ENCODE data around the gene PARVA. TPM values are rescaled to one million over a fixed set of nuclear protein-coding genes. Genes with fewer than 3 reads are reported as not detected.

PARVA gene
- total RNA-seq, 1 experiment from 2014 or later, result 29.1 TPM

DNA sequence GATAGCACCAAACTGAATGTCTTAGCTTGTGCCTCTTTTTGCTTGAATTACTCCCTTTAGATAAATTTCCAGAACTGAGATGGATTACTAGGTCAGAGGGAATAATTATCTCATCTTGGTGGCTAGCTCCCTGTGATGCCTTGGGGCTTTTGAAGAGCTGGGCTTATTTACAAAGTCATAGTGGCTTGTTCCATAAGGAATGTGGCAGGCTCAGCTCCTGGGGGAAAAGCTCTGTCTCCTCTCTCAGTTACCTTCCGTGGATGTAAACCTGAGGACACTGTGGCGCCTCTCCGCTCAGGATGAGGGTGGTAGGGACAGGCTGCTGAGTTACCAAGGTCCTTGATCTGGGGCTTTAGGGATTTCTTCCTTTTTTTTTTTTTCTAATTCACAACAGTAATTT, 121.7 kb downstream of the PARVA start:
- Histone ChIP-seq H3K36me3 (ENCODE audit: control insufficient read depth, insufficient read depth, low read length) (no peaks in the 10 kb centered on the region), H3K27ac (ENCODE audit: low read length) (no peak overlapping the region), H3K4me1 (ENCODE audit: control insufficient read depth, insufficient read depth, low read length) (no peaks in the 10 kb centered on the region), H3K9me3 (ENCODE audit: control insufficient read depth, insufficient read depth, low read depth, low read length) (no peaks in the 10 kb centered on the region), H3K4me3 (ENCODE audit: low read depth in 2 of 2, low read length in 2 of 2) (no peak overlapping the region), H3K27me3 (ENCODE audit: control insufficient read depth, insufficient read depth, low read length) (no peaks in the 10 kb centered on the region)
- intact Hi-C loops (cut with micrococcal nuclease; ENCODE audit: unreplicated experiment) (no loop called here), in situ Hi-C loops (cut with HindIII; ENCODE audit: low pct_unique_long_range_greater_than_20kb, low sequenced_read_pairs) (no loop called here)
- no peak for ATAC-seq
- ChIA-PET CTCF (no interaction called here), POLR2A (no interaction called here)
- DNase-seq (ENCODE audit: low read depth, low spot score), result no peak
- TF ChIP-seq, protein P1, sequence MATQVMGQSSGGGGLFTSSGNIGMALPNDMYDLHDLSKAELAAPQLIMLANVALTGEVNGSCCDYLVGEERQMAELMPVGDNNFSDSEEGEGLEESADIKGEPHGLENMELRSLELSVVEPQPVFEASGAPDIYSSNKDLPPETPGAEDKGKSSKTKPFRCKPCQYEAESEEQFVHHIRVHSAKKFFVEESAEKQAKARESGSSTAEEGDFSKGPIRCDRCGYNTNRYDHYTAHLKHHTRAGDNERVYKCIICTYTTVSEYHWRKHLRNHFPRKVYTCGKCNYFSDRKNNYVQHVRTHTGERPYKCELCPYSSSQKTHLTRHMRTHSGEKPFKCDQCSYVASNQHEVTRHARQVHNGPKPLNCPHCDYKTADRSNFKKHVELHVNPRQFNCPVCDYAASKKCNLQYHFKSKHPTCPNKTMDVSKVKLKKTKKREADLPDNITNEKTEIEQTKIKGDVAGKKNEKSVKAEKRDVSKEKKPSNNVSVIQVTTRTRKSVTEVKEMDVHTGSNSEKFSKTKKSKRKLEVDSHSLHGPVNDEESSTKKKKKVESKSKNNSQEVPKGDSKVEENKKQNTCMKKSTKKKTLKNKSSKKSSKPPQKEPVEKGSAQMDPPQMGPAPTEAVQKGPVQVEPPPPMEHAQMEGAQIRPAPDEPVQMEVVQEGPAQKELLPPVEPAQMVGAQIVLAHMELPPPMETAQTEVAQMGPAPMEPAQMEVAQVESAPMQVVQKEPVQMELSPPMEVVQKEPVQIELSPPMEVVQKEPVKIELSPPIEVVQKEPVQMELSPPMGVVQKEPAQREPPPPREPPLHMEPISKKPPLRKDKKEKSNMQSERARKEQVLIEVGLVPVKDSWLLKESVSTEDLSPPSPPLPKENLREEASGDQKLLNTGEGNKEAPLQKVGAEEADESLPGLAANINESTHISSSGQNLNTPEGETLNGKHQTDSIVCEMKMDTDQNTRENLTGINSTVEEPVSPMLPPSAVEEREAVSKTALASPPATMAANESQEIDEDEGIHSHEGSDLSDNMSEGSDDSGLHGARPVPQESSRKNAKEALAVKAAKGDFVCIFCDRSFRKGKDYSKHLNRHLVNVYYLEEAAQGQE (IDR thresholded peaks at IDR 0.05; ENCODE audit: insufficient read depth in 1 of 2, low read depth in 2 of 2, low read length in 1 of 2), result no peak
- TF ChIP-seq POLR2AphosphoS5 (IDR thresholded peaks at IDR 0.05; ENCODE audit: low read depth, low read length), result no peak
- no peak for TF ChIP-seq TCF7L2 (IDR thresholded peaks at IDR 0.05; ENCODE audit: low read depth, low read length)
- no peak for TF ChIP-seq SIN3A (IDR thresholded peaks at IDR 0.05; ENCODE audit: borderline replicate concordance, insufficient read depth, low read depth, low read length)
- TF ChIP-seq, protein P2, sequence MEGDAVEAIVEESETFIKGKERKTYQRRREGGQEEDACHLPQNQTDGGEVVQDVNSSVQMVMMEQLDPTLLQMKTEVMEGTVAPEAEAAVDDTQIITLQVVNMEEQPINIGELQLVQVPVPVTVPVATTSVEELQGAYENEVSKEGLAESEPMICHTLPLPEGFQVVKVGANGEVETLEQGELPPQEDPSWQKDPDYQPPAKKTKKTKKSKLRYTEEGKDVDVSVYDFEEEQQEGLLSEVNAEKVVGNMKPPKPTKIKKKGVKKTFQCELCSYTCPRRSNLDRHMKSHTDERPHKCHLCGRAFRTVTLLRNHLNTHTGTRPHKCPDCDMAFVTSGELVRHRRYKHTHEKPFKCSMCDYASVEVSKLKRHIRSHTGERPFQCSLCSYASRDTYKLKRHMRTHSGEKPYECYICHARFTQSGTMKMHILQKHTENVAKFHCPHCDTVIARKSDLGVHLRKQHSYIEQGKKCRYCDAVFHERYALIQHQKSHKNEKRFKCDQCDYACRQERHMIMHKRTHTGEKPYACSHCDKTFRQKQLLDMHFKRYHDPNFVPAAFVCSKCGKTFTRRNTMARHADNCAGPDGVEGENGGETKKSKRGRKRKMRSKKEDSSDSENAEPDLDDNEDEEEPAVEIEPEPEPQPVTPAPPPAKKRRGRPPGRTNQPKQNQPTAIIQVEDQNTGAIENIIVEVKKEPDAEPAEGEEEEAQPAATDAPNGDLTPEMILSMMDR (IDR thresholded peaks at IDR 0.05), result no peak
- no TSS peak for BruUV-seq (replicated peaks)

DNA sequence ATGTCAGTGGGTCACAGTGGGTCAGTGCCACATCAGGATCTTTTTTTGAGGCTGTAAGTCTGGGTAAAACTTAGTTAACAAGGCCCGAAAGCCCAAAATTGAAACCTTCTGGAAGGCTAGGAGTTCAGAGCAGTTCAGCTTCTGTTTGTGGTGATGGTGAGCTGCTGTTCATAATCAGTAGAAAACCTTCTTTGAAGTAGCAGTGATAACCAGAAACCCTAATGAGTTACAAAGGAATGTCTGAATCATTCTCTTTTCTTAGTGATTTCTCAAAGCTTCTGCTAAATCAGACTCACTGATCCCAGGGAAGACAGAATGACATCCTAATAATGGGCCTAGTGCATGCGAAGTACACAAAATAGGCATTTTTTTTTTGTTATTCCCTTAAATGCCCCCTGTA, 124.7 kb downstream of the PARVA start:
- DNase-seq (ENCODE audit: low read depth, low spot score) (no peak), ATAC-seq (no peak)
- intact Hi-C loops (cut with micrococcal nuclease; ENCODE audit: unreplicated experiment), result no loop called here
- in situ Hi-C loops (cut with HindIII; ENCODE audit: low pct_unique_long_range_greater_than_20kb, low sequenced_read_pairs), result no loop called here
- no TSS peak for BruUV-seq (replicated peaks)
- H3K27ac ChIP-seq (ENCODE audit: low read length), result no peak overlapping the region
- H3K36me3 ChIP-seq (ENCODE audit: control insufficient read depth, insufficient read depth, low read length), result no peaks in the 10 kb centered on the region
- TF ChIP-seq, protein P2 (IDR thresholded peaks at IDR 0.05), result no peak
- TF ChIP-seq SIN3A (IDR thresholded peaks at IDR 0.05; ENCODE audit: borderline replicate concordance, insufficient read depth, low read depth, low read length), result no peak
- TF ChIP-seq, protein P1 (IDR thresholded peaks at IDR 0.05; ENCODE audit: insufficient read depth in 1 of 2, low read depth in 2 of 2, low read length in 1 of 2), result no peak
- ChIA-PET CTCF (no interaction called here), POLR2A (no interaction called here)
- no peaks in the 10 kb centered on the region for H3K9me3 ChIP-seq (ENCODE audit: control insufficient read depth, insufficient read depth, low read depth, low read length)
- no peaks in the 10 kb centered on the region for H3K27me3 ChIP-seq (ENCODE audit: control insufficient read depth, insufficient read depth, low read length)
- no peak overlapping the region for H3K4me3 ChIP-seq (ENCODE audit: low read depth in 2 of 2, low read length in 2 of 2)
- H3K4me1 ChIP-seq (ENCODE audit: control insufficient read depth, insufficient read depth, low read length), result no peaks in the 10 kb centered on the region

Measured in Panc1 (cell line).